HL-60 (cell line): Measurements from ENCODE around the gene RASGEF1B.

ENCODE experiments used
- DNase-seq, 2 experiments: peaks; one replicate each; pipeline ENCODE4 v3.0.0-alpha.2; 2010 to 2020; ENCODE audit warnings: low read depth in 1 of 2, low spot score in 1 of 2
- H3K27ac ChIP-seq: fragments of 250-450 bp; sonication (Bioruptor Pico); replicated peaks from 2 replicates; pipeline ENCODE4 v1.5.1; 2020; ENCODE audit warnings: mild to moderate bottlenecking, moderate library complexity
- H3K27me3 ChIP-seq: fragments of 250-450 bp; sonication (Bioruptor Pico); 2 replicates; pipeline ENCODE4 v1.5.1; 2021; ENCODE audit warnings: mild to moderate bottlenecking, moderate library complexity; ENCODE audit not compliant: insufficient read depth, poor library complexity, severe bottlenecking
- H3K4me3 ChIP-seq: replicated peaks from 2 replicates; pipeline ENCODE4 v1.5.1; 2011; ENCODE audit warnings: mild to moderate bottlenecking, control low read depth, low read length; ENCODE audit not compliant: insufficient read depth
- GABPA ChIP-seq: IDR thresholded peaks from 2 replicates; pipeline ENCODE4 v1.6.1; 2012; ENCODE audit warnings: low read depth
- POLR2AphosphoS5 ChIP-seq: IDR thresholded peaks from 2 replicates; pipeline ENCODE4 v1.6.1; 2012; ENCODE audit warnings: low read depth
- SPI1 ChIP-seq: IDR thresholded peaks from 2 replicates; pipeline ENCODE4 v1.6.1; 2012; ENCODE audit warnings: low read depth, mild to moderate bottlenecking, borderline replicate concordance
- TF ChIP-seq, protein P1 (sequence below): IDR thresholded peaks from 2 replicates; pipeline ENCODE4 v1.6.1; 2012; ENCODE audit warnings: low read depth; ENCODE audit not compliant: insufficient replicate concordance
- TF ChIP-seq, protein P2 (sequence below): IDR thresholded peaks from one replicate; pipeline ENCODE4 v1.5.1; 2011; ENCODE audit warnings: low read length, control low read depth, inconsistent platforms; ENCODE audit not compliant: insufficient read depth

RASGEF1B gene

DNA sequence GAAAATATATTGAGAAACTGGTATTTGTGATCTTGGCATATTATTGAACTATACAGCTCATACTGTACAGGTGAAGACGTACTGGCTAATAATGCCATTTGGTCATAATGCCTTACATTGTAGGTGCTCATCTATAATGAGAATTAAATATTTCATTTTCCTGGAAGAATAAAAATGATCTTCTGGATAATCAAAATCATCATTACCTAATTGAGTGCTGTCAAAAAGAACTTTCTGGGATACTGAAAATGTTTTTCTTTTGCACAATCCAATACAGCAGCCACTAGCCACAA lies 4.1 kb downstream of the RASGEF1B start:
- TF ChIP-seq GABPA (no peak), POLR2AphosphoS5 (no peak), SPI1 (no peak)
- TF ChIP-seq, protein P1, sequence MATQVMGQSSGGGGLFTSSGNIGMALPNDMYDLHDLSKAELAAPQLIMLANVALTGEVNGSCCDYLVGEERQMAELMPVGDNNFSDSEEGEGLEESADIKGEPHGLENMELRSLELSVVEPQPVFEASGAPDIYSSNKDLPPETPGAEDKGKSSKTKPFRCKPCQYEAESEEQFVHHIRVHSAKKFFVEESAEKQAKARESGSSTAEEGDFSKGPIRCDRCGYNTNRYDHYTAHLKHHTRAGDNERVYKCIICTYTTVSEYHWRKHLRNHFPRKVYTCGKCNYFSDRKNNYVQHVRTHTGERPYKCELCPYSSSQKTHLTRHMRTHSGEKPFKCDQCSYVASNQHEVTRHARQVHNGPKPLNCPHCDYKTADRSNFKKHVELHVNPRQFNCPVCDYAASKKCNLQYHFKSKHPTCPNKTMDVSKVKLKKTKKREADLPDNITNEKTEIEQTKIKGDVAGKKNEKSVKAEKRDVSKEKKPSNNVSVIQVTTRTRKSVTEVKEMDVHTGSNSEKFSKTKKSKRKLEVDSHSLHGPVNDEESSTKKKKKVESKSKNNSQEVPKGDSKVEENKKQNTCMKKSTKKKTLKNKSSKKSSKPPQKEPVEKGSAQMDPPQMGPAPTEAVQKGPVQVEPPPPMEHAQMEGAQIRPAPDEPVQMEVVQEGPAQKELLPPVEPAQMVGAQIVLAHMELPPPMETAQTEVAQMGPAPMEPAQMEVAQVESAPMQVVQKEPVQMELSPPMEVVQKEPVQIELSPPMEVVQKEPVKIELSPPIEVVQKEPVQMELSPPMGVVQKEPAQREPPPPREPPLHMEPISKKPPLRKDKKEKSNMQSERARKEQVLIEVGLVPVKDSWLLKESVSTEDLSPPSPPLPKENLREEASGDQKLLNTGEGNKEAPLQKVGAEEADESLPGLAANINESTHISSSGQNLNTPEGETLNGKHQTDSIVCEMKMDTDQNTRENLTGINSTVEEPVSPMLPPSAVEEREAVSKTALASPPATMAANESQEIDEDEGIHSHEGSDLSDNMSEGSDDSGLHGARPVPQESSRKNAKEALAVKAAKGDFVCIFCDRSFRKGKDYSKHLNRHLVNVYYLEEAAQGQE, result no peak
- TF ChIP-seq, protein P2, sequence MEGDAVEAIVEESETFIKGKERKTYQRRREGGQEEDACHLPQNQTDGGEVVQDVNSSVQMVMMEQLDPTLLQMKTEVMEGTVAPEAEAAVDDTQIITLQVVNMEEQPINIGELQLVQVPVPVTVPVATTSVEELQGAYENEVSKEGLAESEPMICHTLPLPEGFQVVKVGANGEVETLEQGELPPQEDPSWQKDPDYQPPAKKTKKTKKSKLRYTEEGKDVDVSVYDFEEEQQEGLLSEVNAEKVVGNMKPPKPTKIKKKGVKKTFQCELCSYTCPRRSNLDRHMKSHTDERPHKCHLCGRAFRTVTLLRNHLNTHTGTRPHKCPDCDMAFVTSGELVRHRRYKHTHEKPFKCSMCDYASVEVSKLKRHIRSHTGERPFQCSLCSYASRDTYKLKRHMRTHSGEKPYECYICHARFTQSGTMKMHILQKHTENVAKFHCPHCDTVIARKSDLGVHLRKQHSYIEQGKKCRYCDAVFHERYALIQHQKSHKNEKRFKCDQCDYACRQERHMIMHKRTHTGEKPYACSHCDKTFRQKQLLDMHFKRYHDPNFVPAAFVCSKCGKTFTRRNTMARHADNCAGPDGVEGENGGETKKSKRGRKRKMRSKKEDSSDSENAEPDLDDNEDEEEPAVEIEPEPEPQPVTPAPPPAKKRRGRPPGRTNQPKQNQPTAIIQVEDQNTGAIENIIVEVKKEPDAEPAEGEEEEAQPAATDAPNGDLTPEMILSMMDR, result no peak
- H3K27me3 ChIP-seq, result peaks cover 8% of the 10 kb centered on the region
- H3K27ac ChIP-seq, result no peak overlapping the region
- H3K4me3 ChIP-seq, result no peak overlapping the region
- DNase-seq, result no peak

DNA sequence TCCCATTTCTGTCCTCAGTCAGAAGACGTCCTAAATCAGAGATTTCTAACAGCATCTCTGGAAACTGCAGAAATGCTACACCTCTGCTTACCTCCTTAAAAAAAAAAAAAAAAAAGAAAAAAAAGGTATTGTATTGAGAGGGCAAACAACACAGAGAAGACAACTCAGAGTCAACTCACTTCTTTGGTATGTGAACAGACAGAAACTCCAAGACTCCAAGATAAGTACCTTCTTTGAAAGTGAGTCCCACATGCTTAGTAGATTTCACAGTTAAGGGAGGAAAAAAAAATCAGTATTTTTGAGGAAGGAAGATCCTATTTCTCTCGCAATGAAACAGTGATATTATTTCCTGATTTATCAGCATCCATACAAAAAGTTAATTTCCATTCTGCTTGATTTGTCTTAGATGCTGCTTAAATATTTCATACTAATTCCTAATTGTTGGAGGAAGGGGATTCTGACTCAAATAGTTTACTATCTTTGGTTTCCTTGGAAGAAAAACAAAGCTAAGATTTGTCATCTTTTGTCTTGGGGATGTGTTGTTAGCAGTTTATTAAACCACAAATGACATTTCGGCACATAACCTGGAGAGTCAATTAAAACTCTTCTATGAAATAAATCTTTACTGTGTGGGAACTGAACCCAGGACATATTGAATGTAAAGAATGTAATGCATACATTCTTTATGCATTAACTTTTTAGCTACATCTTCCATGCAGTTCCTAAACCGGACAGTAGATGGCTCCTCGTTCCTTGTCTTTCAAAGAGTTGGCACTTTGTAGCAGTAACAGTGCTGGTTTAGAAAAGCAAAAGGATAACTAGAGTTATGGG lies 4.7 kb downstream of the RASGEF1B start:
- TF ChIP-seq, protein P2, result peak; percentile 89
- TF ChIP-seq SPI1, result no peak
- peak in 1 of 2 experiments; percentile 58 for DNase-seq
- H3K4me3 ChIP-seq, result no peak overlapping the region
- H3K27me3 ChIP-seq, result peaks cover 8% of the 10 kb centered on the region
- H3K27ac ChIP-seq, result no peak overlapping the region

DNA sequence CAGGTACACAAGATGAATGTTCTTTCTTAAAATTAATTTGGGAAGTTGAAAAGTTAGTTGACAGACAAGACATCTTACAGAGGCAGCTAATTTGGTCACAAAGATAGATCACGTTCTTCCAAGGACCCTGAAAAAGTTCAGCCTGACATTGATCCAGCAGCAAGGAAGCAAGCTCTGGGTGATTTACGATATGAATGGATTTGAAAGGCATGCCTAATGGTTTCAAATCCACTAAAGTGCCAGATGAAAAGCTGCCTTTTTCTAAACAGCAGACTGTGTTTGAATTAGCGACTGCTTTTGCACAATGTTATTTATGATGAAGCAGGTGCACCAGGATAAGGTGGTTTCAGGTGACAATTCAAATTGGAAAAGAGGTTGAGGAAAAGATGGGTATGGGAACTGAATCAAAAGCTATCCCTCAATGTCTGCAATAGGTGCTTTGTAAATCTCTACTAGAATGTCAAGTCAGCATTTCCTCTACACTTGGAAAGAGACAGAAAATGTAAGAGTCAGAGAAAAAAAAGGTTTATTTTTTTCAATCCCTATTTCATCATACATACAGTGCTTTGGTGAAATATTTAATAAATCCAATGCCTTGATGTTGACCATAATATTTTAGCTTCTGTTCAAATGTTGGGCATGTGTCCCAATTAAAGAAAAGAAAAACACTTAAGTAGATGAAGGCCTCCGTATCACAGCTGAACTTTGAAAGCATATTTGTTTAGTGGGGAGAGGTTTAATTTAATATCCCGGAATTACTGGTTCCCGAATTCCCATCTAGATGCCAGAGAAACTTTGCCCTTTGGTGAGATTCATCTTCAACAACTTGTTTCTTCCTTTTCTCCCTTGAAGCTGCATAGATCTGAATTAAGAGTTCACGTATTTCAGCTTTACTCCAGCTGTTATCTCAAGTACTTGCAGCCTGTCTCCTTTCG lies 6.0 kb downstream of the RASGEF1B start:
- Histone ChIP-seq H3K27me3 (peaks cover 8% of the 10 kb centered on the region), H3K4me3 (no peak overlapping the region), H3K27ac (no peak overlapping the region)
- no peak for DNase-seq
- TF ChIP-seq POLR2AphosphoS5 (no peak), GABPA (no peak), SPI1 (no peak)
- TF ChIP-seq, protein P2, result no peak
- TF ChIP-seq, protein P1, result no peak
